ENCODE results near the gene SLC9A9.

DNA sequence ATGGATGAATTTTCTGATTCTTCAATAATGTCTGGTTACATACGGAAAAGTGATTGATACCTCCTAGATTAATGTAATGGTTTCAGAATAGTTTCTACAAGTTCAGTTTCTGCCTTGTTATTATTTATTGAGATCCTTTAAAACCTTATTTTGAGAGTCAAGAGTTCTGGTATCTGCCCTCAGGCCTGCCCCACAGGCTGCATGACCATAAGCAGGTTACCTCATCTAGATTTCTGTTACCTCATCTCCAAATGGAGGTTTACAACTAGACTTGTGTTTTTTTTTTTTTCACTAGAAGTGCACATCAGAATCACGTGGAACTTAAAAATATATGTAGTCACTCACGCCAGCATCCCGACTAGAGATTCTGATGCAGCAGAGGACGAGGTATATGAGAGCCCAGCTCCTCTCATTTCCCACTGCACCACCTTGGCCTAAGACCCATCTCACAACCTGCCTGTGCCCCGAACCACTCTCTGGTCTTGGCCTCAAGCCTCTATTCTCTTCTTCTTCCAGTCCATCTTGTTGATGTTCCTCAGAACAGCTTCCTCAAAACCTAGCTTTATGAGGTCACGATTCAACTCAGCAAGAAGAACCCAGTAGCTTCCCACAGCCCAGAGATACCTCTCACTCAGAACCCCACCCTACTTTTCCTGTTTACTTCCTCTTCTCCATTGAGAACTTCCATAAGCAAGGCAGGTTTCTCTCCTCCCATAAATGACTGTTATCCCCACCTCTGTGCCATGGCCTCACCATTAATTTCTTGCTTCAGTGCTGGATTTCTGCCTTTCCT, 375.3 kb downstream of the SLC9A9 start:
- TF ChIP-seq, protein P1, sequence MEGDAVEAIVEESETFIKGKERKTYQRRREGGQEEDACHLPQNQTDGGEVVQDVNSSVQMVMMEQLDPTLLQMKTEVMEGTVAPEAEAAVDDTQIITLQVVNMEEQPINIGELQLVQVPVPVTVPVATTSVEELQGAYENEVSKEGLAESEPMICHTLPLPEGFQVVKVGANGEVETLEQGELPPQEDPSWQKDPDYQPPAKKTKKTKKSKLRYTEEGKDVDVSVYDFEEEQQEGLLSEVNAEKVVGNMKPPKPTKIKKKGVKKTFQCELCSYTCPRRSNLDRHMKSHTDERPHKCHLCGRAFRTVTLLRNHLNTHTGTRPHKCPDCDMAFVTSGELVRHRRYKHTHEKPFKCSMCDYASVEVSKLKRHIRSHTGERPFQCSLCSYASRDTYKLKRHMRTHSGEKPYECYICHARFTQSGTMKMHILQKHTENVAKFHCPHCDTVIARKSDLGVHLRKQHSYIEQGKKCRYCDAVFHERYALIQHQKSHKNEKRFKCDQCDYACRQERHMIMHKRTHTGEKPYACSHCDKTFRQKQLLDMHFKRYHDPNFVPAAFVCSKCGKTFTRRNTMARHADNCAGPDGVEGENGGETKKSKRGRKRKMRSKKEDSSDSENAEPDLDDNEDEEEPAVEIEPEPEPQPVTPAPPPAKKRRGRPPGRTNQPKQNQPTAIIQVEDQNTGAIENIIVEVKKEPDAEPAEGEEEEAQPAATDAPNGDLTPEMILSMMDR (IDR thresholded peaks at IDR 0.05; ENCODE audit: control extremely low read depth in 1 of 3, insufficient read depth in 1 of 3, low read depth in 1 of 3, low read length in 3 of 3), result no peak
- no peak for TF ChIP-seq HDAC6 (IDR thresholded peaks at IDR 0.05; ENCODE audit: low read depth, low read length)
